ENCODE results near the gene RASSF1.

The RASSF1 gene

GRCh38 chr3:50341996-50342650 lies 1.5 kb upstream of the RASSF1 start:
- DNase-seq, result no peak

- no peak for DNase-seq
These were observed 901 bp upstream of the RASSF1 start for GRCh38 chr3:50341537-50341936.

GRCh38 chr3:50340147-50340447 lies 539 bp downstream of the RASSF1 start:
- DNase-seq, result no peak

DNA sequence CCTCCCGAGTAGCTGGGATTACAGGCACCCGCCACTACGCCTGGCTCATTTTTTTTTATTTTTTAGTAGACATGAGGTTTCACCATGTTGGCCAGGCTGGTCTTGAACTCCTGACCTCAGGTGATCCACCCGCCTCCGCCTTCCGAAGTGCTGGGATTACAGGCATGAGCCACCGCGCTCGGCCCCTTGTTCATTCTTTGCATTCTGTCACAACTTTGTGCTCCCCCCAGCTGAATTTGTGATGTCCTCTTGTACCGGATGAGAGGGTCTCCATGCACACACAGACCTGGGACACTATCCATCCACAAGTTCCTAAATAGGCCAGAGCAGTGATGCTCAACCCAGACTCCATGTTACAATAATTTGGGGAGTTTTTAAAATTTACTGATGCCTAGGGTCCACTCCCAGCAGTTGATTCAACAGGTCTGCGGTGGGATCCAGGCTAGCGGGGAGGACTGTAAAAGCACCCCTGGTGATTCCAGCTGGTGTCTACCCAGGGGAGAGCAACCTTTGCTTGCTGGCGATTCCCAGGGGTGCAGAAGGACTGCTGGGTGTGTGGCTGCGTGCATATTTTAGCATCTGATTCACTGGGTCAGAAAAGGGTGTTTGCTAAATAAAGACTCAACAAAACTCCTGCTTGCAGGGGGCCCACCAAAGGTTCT lies 1.0 kb downstream of the RASSF1 start:
- DNase-seq, result no peak

- DNase-seq, result no peak
These were observed 1.7 kb downstream of the RASSF1 start for GRCh38 chr3:50338965-50339364.

DNA sequence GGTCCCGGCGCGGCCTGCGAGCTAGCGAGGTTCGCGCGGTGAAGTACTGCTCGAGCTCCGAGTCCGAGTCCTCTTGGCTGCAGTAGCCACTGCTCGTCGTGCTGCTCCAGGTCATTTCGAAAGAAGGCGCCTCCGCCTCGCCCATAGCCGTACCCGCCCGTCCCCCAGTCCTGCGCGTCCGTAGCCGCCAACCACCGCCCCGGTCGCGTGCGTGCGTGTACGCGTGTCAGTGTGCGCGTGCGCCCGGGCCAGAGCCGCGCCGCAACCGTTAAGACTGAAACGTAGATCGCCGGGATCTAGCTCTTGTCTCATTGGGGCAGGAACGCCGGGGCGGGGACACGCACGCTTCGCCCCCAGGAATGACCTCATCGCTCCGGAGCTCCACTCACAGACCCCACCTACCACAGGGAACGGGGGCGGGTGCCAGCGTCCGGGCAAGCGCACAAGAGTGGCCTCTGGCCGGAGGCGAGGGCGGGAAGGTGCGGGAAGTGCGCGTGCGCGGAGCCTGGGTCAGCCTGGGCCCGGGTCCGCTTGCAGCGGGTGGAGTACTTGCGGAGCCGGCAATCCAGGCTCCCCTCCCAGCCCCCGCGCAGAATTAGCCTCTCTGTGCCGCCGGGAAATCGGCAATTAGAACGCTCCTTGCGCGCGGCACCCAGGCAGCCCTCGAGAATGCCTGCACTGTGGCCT lies 3.3 kb downstream of the RASSF1 start:
- peak; percentile 84 to 94 (median 88) for DNase-seq

GRCh38 chr3:50336452-50337174 lies 4.0 kb downstream of the RASSF1 start:
- DNase-seq, result no peak

DNA sequence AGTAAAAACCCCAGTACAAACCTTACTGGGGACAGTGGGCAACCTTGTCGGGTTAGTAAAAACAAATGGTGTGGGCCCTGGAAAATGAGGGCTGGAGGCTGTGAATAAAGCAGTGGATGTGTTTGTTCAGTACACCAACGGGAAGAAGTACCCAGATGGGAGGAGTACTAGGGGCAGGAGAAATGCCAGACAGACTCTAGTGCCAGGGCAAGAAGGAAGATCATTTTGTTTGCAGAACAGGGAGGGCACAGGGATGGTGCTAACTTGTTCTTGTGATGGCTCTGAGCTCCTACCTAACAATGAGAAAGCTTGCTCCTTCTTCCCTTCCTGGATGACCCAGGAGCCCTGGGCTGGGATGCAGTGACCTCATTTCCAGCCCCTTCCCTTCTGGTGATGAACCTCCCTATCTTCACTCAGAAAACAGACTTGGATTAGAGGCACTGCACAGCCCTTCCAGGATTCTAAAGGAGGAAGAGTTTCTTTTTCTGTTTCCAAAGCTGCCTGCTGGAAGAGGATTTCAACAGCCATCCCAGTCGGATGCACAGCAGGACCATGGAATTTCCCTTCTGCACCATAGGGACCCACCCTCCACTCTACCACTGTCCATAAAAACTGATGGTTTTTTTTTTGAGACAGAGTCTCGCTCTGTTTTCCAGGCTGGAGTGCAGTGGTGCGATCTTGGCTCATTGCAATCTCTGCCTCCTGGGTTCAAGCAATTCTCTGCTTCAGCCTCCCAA lies 6.1 kb downstream of the RASSF1 start:
- DNase-seq, result no peak

- DNase-seq, result no peak
These were observed 6.8 kb downstream of the RASSF1 start for GRCh38 chr3:50333744-50334328.

DNA sequence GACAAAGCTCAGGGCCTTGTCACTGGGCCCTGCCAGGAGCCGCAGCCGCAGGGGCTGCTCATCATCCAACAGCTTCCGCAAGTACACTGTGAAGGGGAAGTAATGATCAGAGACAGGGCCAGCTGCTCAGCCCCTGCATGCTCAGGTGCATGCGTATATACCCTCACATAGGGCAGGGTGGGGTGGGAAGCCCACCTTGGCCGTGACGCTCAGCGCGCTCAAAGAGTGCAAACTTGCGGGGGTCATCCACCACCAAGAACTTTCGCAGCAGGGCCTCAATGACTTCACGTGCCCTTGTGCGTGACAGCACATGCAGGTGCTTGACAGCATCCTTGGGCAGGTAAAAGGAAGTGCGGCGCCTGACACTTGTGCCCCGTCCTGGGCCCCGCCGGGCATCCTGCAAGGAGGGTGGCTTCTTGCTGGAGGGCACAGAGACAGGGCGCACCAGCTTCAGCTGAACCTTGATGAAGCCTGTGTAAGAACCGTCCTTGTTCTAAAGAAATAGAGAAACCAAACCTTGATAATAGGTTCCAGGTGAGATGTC lies 9.2 kb downstream of the RASSF1 start:
- DNase-seq, result no peak

DNA sequence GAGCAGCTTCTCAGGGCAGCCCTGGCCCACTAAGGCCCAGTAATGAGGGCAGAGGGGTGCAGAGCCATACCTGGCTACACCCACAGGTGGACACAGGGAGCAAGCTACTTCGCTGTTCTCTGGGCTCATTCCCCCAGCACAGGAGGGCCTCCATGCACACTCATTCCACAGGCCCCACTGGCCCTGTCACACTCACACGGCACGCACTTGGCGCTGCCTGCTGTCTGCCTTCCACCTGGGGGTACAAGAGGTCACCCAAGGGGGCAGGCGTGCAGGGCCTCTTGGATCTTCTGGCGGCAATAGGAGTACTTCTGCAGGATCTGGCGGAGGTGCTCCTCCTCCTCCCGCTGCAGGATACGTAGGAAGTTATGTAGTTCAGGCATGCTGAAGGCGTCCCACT lies 10.3 kb downstream of the RASSF1 start:
- no peak for DNase-seq

DNA sequence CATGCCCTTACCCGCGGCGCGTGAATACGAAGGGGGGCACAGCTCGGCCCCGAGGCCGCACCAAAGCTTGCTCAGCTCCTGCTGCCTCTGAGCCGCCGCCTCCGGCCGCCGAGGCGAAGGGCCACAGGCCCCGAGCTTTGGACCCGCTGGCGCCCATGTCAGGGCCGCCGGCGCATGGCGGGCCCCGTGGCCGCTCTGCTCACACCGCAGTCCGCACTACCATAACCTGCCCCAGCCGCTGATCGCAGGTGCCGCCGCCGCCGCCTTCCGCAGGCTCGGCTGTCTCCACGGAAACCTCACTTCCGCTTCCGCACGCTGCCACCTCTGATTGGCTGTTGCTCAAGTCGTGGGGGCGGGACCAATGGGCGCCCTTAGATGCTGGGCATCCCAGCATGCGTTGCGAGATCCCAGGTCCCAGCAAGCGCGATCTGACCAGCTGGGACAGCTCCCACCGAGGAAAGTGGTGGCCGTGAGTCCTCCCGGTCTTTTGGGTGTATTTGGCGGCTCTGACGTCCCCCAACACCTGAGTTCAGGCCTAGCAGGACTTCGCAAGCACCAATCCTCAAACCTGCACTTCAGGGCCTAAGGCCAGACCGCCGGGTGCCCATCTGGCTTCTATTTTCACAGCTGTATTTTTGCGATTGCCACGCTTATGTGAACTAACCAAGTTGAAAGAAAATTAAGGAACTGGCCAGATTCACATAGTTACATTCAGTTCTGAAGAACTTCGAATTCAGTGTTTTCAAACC lies 12.5 kb downstream of the RASSF1 start, which contains the start of gene TUSC2:
TUSC2 (minus strand) TSS at position 281 of the 749 bp plus-strand sequence; CDS start at position 157, 124 bp downstream.
- DNase-seq, result peak; percentile 87 to 94 (median 92)

DNA sequence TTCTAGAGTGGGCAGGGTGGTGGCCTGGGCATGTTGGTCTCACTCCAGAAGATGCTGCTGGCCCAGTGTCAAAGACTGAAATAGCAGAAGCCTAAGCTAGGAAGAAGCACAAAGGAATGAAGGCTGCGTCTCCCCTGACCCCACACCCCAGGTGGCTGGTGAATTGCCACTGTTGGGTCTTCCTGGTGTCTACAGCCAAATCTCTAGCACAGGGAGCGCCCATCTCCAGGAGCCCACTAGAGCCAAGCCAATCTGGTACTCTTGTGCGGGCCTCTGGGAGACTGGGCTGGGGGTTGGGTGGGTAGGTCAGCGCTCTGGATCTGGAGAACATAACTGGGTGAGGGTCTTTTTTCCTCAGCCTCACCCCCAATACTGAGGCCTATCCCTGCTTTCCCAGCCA lies 13.5 kb downstream of the RASSF1 start:
- DNase-seq, result no peak

GRCh38 chr3:50326182-50326541 lies 14.5 kb downstream of the RASSF1 start:
- no peak for DNase-seq

DNA sequence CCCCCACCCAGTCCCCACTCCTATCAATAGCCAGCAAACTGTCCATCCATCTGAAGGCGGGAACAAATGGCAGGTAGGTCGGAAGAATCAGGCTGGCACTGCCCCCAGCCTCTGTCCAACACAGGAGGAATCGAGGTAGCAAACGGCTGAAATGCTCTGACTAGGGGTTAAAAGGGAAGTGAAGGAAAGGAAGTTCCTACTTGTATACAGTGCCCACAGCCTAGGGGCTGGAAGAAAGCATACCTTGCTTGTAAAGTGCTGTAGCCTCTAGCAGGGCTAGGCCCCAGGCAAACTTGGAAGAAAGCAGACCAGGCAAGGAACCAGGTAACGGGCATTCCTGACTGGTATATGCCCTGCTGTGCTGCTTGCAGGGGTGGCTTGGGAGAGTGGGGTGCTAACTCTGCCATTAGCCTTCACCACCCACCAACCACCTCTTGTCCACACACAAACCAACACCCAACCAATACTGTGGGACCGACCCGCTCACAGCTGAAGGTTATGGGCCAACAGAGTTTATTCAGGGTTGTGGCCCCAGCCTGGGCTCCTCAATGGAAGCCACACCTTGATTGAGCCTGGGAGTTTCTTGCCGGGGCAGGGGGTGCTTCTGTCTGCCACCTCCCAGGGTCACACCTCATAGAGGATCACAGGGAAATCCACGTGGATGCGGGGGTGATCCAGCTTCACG lies 15.0 kb downstream of the RASSF1 start:
- no peak for DNase-seq

- no peak for DNase-seq
These were observed 15.5 kb downstream of the RASSF1 start for GRCh38 chr3:50325113-50325480.

- peak; percentile 5 to 46 (median 34) for DNase-seq
These were observed 16.1 kb downstream of the RASSF1 start for GRCh38 chr3:50324351-50325112.

DNA sequence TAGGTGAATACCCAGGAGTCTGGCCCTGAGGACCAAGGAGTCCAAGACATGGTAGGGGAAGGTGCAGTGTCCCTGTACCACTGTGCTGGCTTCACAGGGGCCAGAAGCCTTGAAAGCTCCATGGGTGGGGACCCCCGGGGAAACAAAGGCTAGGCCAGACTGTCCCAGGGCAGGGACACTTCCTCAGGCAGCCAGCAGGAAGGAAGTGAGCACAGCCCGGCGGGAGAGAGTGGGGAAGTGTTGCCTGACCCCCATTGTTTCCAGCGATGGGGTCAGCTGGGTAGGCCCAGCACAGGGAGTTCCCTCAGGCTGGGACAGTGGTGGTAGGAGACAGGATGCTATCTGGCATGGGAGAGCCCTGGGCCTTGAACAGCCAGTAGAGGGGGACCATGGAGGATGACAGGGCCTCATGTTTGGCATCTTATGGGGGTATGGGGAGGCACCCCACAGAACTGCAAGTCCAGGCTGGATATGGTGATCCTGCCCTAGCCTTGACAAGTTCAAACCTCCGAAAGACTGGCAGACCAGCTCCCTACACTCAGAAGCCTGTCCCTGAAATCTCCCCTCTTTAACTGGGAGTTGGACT lies 16.9 kb downstream of the RASSF1 start:
- no peak for DNase-seq

DNA sequence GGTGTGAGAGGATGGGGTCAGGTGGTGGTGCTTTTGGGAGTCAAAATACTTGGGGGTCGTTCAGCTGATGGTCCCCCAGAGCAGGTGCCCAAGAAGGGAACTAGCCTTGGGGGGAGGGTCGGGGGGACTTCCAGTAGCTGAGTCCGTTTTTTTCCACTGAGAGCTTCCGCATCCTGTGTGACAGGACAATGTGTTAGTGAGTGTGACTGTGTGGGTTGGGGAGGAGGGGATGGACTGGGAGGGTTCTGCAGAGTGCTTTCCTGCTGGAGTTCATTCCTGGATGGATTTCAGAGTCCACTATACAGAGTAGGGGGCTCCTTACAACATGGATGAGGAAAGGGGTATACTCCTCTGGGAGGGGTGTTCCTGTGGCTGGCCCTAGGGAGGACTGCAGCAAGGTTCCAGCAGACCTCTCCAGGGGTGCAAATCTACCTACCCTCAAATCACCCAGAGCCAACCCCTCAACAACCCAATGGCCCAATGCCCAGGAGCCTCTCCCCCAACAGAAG lies 17.5 kb downstream of the RASSF1 start:
- no peak for DNase-seq
